Putamen (tissue), 1 donor: ENCODE data around the gene TNNI2.

Source experiments
- DNase-seq: peaks from one replicate; pipeline ENCODE4 v3.0.0-alpha.2; 2016; ENCODE audit warnings: low spot score

Gene TNNI2

DNA sequence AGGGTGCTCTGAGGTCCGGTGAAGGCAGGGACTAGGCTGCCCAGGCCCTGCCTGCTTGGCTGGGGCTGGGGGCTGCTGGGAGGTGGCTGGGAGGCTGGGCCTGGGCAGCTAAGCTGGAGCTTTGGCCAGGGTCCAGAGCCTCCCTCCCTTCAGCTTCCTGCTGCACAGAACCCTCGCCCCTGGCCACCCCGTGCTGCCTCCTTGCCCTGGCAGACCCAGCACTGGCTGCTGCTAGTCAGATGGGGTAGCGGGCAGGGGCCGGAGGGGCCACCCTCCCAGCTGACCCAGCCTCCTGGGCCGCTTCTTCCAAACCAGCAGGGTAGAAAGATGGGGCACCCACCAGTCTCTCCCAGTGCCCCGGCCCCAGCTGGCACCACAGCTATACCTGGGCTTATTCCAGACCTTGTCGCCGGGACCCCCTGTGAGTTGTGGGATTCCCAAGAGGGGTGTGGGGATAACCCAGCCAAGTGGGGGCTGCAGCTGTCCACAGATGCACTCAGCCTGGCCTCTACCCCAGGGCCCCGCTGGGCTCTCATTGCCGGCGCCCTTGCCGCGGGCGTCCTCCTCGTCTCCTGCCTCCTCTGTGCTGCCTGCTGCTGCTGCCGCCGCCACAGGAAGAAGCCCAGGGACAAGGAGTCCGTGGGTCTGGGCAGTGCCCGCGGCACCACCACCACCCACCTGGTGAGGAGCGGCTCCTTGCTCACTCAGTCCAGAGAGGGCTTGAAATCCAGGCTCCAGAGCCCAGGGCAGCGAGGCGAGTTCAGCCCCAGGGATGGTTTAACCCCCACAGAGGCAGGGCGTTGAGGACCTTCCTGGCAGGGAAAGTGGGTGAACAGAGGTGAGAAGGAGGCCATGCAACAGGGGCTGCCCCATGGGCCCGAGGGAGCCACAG, 3.8 kb upstream of the TNNI2 start, which contains the start of gene SYT8:
SYT8 (plus strand) TSS at position 212 of the 892 bp plus-strand sequence; CDS start at position 328, 116 bp downstream.
- DNase-seq = no peak

DNA sequence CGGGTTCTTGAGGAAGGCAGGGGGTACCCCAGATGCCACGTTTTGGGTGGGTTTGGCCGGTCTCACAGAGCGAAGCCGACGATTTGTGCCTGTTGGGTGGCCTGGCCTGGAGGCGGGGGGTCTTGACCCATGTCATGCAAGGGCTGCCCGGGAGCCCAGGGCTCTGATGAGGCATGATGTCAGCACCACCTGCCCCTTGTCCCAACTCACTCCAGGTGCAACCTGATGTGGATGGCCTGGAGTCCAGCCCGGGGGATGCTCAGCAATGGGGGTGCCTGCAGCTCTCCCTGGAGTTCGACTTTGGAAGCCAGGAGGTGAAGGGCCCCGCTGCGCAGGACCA, 3.1 kb upstream of the TNNI2 start:
- DNase-seq = no peak

DNA sequence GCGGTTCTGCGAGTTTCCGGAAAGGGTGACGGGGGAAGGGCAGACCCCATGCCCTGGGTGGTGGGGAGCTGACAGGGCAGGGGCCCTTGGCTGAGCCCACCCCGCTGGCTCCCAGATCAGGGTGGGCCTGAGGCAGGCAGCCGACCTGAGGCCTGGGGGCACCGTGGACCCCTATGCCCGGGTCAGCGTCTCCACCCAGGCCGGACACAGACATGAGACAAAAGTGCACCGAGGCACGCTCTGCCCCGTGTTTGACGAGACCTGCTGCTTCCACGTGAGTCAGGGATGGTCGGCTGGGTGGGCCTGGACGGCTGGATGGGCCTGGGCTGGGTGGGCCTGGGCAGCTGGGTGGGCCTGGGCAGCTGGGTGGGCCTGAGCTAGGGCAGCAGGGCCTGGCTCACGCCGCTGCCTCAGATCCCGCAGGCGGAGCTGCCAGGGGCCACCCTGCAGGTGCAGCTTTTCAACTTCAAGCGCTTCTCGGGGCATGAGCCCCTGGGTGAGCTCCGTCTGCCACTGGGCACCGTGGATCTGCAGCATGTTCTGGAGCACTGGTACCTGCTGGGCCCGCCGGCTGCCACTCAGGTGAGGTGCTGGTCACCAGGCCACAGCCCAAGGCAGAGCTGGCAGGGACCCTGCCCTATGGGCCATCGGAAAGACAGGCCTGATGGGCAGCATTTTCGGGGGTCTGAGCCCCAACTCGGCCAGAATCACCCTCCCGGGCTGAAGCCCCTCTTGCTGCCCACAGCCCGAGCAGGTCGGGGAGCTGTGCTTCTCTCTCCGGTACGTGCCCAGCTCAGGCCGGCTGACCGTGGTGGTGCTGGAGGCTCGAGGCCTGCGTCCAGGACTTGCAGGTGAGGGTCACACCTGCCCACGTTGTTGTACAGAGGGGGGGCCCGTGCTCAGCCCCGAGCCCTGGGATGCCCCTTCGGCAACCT, 2.5 kb upstream of the TNNI2 start:
- no peak for DNase-seq

DNA sequence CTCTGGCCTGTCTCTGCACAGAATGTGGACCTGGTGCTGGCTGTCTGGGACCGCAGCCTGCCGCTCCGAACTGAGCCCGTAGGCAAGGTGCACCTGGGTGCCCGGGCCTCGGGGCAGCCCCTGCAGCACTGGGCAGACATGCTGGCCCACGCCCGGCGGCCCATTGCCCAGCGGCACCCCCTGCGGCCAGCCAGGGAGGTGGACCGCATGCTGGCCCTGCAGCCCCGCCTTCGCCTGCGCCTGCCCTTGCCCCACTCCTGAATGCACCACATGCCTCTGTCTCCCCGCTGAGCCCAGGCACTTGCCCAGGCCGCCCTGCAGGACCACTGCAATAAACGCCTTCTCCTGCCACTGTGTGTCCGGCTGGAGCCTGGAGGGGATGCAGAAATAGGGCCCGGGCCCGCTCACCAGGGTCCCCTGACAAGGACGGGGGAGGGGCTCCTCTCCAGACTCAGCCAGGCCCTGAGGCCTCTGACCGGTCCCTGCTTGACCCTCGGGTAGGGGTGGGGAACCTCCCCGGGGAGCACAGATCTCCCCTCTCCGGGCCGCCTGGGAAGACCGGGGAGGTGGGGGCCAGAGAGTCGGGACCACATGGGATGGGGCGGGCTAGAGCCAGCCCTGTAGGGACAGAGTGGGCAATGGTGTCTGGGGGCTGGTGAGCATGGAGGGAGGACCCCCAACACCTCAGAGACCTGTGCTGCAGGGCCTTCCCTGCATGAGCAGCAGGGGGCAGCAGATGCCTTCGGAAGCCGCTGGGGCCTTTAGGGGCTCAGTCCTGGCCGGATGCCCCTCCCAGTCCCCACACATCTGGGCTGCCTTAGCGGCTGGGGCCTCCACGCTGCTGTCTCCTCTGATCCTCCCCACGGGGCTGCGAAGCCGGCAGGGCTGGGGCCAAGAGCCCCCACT, 1.4 kb upstream of the TNNI2 start:
- no peak for DNase-seq

DNA sequence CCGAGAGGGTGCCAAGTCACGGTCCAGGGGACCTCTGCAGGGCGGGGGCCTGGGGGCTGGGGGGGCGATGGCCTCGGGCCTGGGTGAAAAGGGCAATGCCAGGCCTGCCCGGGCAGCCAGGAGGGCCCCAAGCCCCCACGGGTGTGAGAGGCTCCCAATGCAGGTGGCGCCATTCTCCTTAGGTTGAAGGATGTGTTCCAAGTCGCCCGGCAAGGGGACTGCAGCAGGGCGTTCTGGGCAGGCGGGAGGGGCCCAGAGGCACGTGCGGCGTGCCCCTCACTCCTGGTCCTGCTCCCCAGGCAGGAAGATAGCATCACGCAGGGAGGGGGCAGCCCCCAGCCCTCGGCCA, 730 bp upstream of the TNNI2 start:
- DNase-seq = no peak

GRCh38 chr11:1839204-1839923, 583 bp downstream of the TNNI2 start:
- DNase-seq = no peak

DNA sequence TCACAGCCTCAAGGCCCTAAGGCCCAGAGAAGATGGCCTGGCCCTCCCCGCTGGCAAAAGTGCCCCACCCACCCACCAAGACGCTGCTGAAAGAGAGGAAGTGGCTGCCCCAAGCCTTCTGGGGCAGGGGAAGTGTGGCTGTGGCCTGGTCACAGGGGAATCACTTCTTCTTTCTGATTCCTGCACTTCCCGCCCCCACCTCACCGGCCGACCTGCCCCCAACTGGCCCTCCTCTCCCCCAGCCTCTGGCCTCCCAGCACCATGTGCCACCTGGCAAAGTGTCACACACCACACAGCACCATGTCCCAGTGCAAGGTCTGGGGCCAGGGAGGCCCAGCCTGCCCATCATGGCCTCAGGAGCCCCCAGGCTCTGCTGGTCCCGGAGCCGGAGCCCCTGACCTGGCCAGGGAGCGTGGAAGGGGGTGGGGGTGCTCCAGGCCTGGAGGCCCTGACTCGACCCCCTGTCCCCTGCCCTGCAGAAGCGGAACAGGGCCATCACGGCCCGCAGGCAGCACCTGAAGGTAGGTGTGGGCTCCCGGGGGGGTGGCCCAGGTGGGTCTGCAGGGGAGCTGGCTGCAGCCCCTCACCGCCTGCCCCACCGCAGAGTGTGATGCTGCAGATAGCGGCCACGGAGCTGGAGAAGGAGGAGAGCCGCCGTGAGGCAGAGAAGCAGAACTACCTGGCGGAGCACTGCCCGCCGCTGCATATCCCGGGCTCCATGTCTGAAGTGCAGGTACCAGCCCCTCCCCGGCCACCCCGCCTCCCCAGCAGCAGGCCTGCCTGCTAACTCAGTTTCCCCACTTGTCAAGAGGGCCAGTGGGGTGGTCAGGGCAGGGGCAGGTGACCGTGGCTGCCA, 1.4 kb downstream of the TNNI2 start:
- no peak for DNase-seq

DNA sequence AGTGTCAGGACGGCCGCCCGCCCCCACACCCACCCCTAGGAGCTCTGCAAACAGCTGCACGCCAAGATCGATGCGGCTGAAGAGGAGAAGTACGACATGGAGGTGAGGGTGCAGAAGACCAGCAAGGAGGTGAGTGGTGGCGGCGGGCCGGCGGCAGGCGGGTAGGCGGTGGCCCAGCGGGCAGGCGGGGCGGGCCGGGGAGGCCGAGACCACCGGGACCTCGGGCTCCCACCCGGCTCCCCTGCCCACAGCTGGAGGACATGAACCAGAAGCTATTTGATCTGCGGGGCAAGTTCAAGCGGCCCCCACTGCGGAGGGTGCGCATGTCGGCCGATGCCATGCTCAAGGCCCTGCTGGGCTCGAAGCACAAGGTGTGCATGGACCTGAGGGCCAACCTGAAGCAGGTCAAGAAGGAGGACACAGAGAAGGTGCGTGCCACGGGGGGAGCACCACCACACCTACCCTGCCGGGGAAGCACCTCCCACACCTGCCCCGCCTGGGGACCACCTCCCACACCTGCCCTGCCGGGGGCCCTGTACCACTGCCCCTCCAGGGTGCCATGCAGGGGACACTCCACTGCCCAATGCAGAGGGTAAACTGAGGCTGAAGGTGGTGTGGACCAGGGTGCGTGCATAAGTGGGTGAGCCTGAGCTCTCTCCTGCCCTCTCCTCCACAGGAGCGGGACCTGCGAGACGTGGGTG, 2.1 kb downstream of the TNNI2 start:
- DNase-seq = no peak

DNA sequence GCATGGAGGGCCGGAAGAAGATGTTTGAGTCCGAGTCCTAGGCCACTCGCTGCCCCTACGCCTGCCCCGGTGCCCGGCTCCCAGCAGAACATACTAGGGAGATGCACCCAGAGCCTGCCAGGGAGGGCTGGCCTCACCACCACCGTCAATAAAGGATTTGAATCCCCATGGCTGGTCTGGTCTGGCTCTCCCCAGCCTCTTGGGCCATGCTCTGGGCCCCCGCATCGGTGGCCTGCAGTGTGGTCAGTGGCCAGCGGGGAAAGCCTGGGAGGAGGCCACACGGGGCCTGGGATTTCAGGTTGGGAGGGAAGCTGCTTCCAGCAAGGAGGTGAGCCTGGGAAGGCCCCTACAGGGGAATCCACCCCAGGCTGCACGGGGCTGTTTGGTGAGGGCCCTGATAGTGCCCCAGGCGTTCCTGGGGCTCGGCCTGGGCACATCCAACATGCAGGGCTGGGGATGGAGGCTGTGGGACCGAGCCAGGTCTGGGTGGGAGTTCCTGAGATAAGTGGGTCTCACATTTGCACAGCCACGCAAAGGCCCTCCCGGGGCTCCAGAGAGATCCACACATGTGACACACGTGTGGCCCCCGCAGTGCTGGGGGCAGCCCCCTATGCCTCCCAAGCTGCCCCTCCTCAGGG, 2.8 kb downstream of the TNNI2 start:
- DNase-seq = no peak

DNA sequence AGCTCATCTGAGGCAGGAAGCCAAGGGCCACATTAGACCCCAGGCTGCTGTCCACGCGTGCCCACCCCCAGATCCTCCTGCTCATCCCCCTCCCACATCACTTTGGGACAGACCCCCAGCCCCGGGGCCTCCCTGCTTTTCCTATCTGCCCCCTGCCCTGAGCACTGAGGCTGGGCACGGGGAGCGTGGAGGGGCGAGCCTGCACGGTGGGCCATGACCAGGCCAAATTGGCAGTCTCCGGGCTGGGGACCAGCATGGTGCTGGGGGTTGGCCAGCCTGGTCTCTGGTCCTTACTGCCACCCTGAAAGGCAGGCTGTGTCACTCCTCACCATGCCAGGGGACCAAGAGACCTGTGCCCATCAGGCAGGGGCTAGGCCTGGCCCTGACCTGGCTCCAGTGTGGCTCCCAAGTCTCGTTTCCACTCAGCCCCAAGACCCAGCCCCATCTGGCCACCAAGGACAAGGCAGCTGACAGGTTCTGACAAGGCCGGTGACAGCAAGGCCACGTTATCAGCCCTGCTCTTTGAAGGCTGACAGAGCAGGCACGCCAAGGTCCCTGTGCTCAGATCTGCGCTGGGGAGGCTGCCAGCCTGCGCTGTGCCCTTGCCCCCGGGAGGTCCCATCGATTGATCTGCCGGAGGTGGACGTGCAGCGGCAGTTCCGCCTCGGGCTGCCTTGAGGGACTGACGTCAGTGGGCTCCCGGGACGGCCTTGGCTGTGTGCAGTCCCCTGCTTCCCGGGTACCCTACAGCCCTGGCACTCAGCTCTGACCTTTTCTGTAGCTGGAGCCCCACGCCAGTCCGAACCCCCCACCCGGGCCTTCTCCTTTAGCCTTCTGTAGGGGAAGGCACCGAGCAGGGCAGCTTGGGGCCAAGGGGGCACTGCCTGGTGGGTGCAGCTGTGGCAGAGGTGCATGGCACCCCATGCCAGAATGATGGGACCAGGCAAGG, 3.6 kb downstream of the TNNI2 start:
- DNase-seq = no peak

DNA sequence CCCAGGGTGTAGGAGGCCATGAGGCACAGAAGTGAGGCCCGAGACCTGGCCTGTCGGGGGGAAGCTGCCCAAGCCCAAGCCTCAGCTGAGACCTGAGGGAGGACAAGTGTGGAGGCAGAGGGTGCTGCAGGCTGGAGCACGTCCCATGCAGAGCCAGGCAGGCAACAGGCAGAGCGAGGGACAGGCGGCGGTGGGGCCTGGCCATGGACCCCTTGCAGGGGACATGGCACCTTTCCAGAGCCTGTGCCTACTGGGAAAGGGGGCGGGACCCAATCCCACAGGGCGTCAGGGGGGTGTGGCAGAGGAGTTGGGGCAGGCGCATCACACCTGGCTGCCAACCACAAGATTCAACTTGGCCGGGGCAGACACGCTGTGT, 4.3 kb downstream of the TNNI2 start:
- no peak for DNase-seq

DNA sequence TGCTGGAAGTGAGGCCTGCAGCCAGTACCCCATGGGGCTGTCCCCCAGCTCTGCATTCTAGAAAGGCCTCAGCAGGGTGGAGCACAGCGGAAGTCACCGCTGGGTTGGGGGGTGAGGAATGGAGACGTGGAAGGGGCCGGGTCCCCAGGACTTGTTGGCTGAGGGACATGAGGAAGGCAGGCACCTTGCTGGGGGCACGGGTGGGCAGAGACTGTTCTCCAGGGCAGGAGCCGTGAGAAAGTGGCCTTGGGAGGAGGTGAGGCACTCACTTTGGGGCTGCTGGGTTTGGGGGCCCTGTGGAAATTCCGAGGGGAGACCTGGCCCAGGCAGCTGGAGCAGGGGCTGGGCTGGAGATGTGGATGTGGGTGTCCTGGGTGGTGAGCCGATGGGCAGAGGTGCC, 5.0 kb downstream of the TNNI2 start:
- DNase-seq = no peak

DNA sequence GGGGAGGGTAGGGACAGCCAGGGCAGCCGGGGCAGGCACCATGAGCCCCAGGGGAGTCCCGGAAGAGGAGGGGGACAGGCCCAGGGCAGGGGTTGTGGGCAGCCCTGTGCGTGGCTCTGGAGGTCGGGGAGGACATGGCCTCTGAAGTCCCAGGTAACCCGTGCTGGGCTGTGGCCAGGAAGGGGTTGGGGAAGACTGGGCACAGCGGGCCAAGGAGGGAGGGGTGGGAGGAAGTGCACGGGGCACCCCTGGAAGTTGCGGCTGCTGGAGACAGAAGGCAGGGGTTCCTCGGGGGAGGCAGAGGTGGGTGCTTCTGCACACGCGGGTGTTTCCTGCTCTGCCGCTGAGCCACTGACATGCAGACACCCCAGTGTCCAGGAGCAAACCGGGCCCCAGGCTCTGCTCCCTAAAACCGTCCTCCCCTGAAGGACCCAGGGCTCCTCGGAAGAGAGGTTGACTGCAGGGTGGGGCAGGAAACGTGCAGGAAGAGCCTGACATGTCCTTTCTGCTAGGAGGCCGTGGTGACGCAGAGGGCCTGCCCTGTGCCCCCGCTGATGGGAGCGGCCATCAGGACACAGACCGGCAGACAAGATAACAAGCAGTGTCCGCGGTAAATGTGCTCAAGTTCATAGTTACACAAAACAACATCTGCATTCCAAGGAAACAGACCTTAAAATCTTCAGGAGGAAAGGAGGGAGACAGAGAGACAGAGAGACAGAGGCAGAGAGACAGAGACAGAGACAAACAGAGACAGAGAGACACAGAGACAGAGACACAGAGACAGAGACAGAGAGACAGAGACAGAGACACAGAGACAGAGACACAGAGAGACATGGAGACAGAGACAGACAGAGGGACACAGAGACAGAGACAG, 5.7 kb downstream of the TNNI2 start:
- no peak for DNase-seq

- no peak for DNase-seq
Measured at GRCh38 chr11:1845095-1845429, 6.3 kb downstream of the TNNI2 start.

- DNase-seq = no peak
Measured at GRCh38 chr11:1845561-1846452, 7.0 kb downstream of the TNNI2 start.

DNA sequence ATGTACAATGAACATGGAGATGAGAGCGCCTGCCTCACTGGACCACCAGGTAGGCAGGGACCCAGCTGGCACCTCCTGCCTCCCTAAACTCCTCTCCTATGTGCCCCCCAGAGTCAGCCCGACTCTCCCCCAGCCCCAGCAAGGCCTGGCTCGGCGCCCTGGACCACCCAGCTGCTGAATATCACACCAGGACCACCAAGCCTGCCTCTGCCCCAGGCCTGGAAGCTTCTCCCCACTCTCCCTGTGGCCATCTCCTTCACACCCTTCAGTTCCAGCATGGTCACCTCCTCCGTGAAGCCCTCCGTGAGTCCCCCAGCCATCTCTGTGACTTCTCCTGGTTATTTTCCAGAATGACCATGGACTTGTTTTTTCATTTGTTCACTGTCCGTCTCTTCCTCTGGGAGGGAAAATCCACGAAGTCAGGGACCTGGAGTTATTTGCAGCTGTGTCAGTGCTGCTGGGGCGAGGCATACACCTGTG, 7.7 kb downstream of the TNNI2 start:
- DNase-seq = no peak
